ENCODE results near the gene SELPLG. TPM values are rescaled to one million over a fixed set of nuclear protein-coding genes. Genes with fewer than 3 reads are reported as not detected.
"Not testable (repeated sequence)": the region's sequence is repeated elsewhere in the genome, so short reads cannot be mapped to it uniquely, and the experiment has no call there.

Gene SELPLG
- polyA plus RNA-seq, 2 donors, result 0.86 to 2.0 TPM

- no peaks in the 10 kb centered on the region for H3K27me3 ChIP-seq (ENCODE audit: control insufficient read depth in 1 of 2, insufficient read depth in 2 of 2, low read length in 2 of 2)
- no peaks in the 10 kb centered on the region for H3K36me3 ChIP-seq (ENCODE audit: control insufficient read depth in 2 of 2, insufficient read depth in 2 of 2, low read length in 1 of 2)
- no peak overlapping the region for H3K27ac ChIP-seq (ENCODE audit: low read depth in 2 of 2, low read length in 1 of 2)
- no peaks in the 10 kb centered on the region for H3K9me3 ChIP-seq (ENCODE audit: control insufficient read depth in 2 of 2, insufficient read depth in 1 of 2, low read depth in 1 of 2, low read length in 1 of 2)
- no peaks in the 10 kb centered on the region for H3K4me1 ChIP-seq (ENCODE audit: control insufficient read depth in 2 of 2, insufficient read depth in 2 of 2, low read length in 1 of 2)
- no peak overlapping the region for H3K4me3 ChIP-seq (ENCODE audit: low read depth in 1 of 2, low read length in 2 of 2)
- WGBS, 2 donors, result 78 to 86% methylated on average over 7 of the region's 7 CpGs
These were observed 36.5 kb upstream of the SELPLG start for GRCh38 chr12:108670066-108670631.

GRCh38 chr12:108668542-108668941 lies 34.8 kb upstream of the SELPLG start:
- Histone ChIP-seq H3K4me1 (ENCODE audit: control insufficient read depth in 2 of 2, insufficient read depth in 2 of 2, low read length in 1 of 2) (no peaks in the 10 kb centered on the region), H3K27me3 (ENCODE audit: control insufficient read depth in 1 of 2, insufficient read depth in 2 of 2, low read length in 2 of 2) (no peaks in the 10 kb centered on the region), H3K4me3 (ENCODE audit: low read depth in 1 of 2, low read length in 2 of 2) (no peak overlapping the region), H3K36me3 (ENCODE audit: control insufficient read depth in 2 of 2, insufficient read depth in 2 of 2, low read length in 1 of 2) (no peaks in the 10 kb centered on the region), H3K9me3 (ENCODE audit: control insufficient read depth in 2 of 2, insufficient read depth in 1 of 2, low read depth in 1 of 2, low read length in 1 of 2) (no peaks in the 10 kb centered on the region), H3K27ac (ENCODE audit: low read depth in 2 of 2, low read length in 1 of 2) (no peak overlapping the region)
- WGBS, 2 donors, result 75 to 91% methylated on average over 1 of the region's 1 CpG

GRCh38 chr12:108668063-108668462 lies 34.4 kb upstream of the SELPLG start:
- Histone ChIP-seq H3K4me1 (ENCODE audit: control insufficient read depth in 2 of 2, insufficient read depth in 2 of 2, low read length in 1 of 2) (no peaks in the 10 kb centered on the region), H3K27me3 (ENCODE audit: control insufficient read depth in 1 of 2, insufficient read depth in 2 of 2, low read length in 2 of 2) (no peaks in the 10 kb centered on the region), H3K36me3 (ENCODE audit: control insufficient read depth in 2 of 2, insufficient read depth in 2 of 2, low read length in 1 of 2) (no peaks in the 10 kb centered on the region), H3K4me3 (ENCODE audit: low read depth in 1 of 2, low read length in 2 of 2) (no peak overlapping the region), H3K9me3 (ENCODE audit: control insufficient read depth in 2 of 2, insufficient read depth in 1 of 2, low read depth in 1 of 2, low read length in 1 of 2) (no peaks in the 10 kb centered on the region), H3K27ac (ENCODE audit: low read depth in 2 of 2, low read length in 1 of 2) (peak overlapping the region in 1 of 2 donors; percentile 36)
- 65 to 71% methylated on average over 8 of the region's 8 CpGs for WGBS, 2 donors

- Histone ChIP-seq H3K27ac (ENCODE audit: low read depth in 2 of 2, low read length in 1 of 2) (no peak overlapping the region), H3K9me3 (ENCODE audit: control insufficient read depth in 2 of 2, insufficient read depth in 1 of 2, low read depth in 1 of 2, low read length in 1 of 2) (no peaks in the 10 kb centered on the region), H3K4me1 (ENCODE audit: control insufficient read depth in 2 of 2, insufficient read depth in 2 of 2, low read length in 1 of 2) (no peaks in the 10 kb centered on the region), H3K27me3 (ENCODE audit: control insufficient read depth in 1 of 2, insufficient read depth in 2 of 2, low read length in 2 of 2) (no peaks in the 10 kb centered on the region), H3K4me3 (ENCODE audit: low read depth in 1 of 2, low read length in 2 of 2) (no peak overlapping the region), H3K36me3 (ENCODE audit: control insufficient read depth in 2 of 2, insufficient read depth in 2 of 2, low read length in 1 of 2) (no peaks in the 10 kb centered on the region)
- WGBS, 2 donors, result 68 to 79% methylated on average over 2 of the region's 2 CpGs
These were observed 33.7 kb upstream of the SELPLG start for GRCh38 chr12:108667349-108667748.

GRCh38 chr12:108666401-108666881 lies 32.7 kb upstream of the SELPLG start:
- 53 to 55% methylated on average over 3 of the region's 3 CpGs for WGBS, 2 donors
- H3K4me1 ChIP-seq (ENCODE audit: control insufficient read depth in 2 of 2, insufficient read depth in 2 of 2, low read length in 1 of 2), result no peaks in the 10 kb centered on the region
- H3K27ac ChIP-seq (ENCODE audit: low read depth in 2 of 2, low read length in 1 of 2), result peak overlapping the region; percentile 19 to 34
- H3K9me3 ChIP-seq (ENCODE audit: control insufficient read depth in 2 of 2, insufficient read depth in 1 of 2, low read depth in 1 of 2, low read length in 1 of 2), result no peaks in the 10 kb centered on the region
- H3K4me3 ChIP-seq (ENCODE audit: low read depth in 1 of 2, low read length in 2 of 2), result no peak overlapping the region
- H3K36me3 ChIP-seq (ENCODE audit: control insufficient read depth in 2 of 2, insufficient read depth in 2 of 2, low read length in 1 of 2), result peaks cover 0 to 4% of the 10 kb centered on the region in 2 donors
- H3K27me3 ChIP-seq (ENCODE audit: control insufficient read depth in 1 of 2, insufficient read depth in 2 of 2, low read length in 2 of 2), result no peaks in the 10 kb centered on the region

- Histone ChIP-seq H3K36me3 (ENCODE audit: control insufficient read depth in 2 of 2, insufficient read depth in 2 of 2, low read length in 1 of 2) (peaks cover 0 to 4% of the 10 kb centered on the region in 2 donors), H3K4me1 (ENCODE audit: control insufficient read depth in 2 of 2, insufficient read depth in 2 of 2, low read length in 1 of 2) (no peaks in the 10 kb centered on the region), H3K9me3 (ENCODE audit: control insufficient read depth in 2 of 2, insufficient read depth in 1 of 2, low read depth in 1 of 2, low read length in 1 of 2) (no peaks in the 10 kb centered on the region), H3K27ac (ENCODE audit: low read depth in 2 of 2, low read length in 1 of 2) (peak overlapping the region; percentile 38 to 67), H3K4me3 (ENCODE audit: low read depth in 1 of 2, low read length in 2 of 2) (no peak overlapping the region), H3K27me3 (ENCODE audit: control insufficient read depth in 1 of 2, insufficient read depth in 2 of 2, low read length in 2 of 2) (no peaks in the 10 kb centered on the region)
- 72 to 75% methylated on average over 6 of the region's 6 CpGs for WGBS, 2 donors
These were observed 32.0 kb upstream of the SELPLG start for GRCh38 chr12:108665608-108666202.

GRCh38 chr12:108664338-108665258 lies 30.9 kb upstream of the SELPLG start:
- Histone ChIP-seq H3K36me3 (ENCODE audit: control insufficient read depth in 2 of 2, insufficient read depth in 2 of 2, low read length in 1 of 2) (peaks cover 0 to 4% of the 10 kb centered on the region in 2 donors), H3K9me3 (ENCODE audit: control insufficient read depth in 2 of 2, insufficient read depth in 1 of 2, low read depth in 1 of 2, low read length in 1 of 2) (no peaks in the 10 kb centered on the region), H3K4me1 (ENCODE audit: control insufficient read depth in 2 of 2, insufficient read depth in 2 of 2, low read length in 1 of 2) (no peaks in the 10 kb centered on the region), H3K27me3 (ENCODE audit: control insufficient read depth in 1 of 2, insufficient read depth in 2 of 2, low read length in 2 of 2) (no peaks in the 10 kb centered on the region), H3K27ac (ENCODE audit: low read depth in 2 of 2, low read length in 1 of 2) (peak overlapping the region; percentile 78 to 93), H3K4me3 (ENCODE audit: low read depth in 1 of 2, low read length in 2 of 2) (no peak overlapping the region)
- WGBS, 2 donors, result 6 to 10% methylated on average over 5 of the region's 5 CpGs

GRCh38 chr12:108663324-108664015 lies 29.8 kb upstream of the SELPLG start:
- peak overlapping the region in 1 of 2 donors; percentile 47 for H3K27ac ChIP-seq (ENCODE audit: low read depth in 2 of 2, low read length in 1 of 2)
- H3K4me3 ChIP-seq (ENCODE audit: low read depth in 1 of 2, low read length in 2 of 2), result no peak overlapping the region
- no peaks in the 10 kb centered on the region for H3K4me1 ChIP-seq (ENCODE audit: control insufficient read depth in 2 of 2, insufficient read depth in 2 of 2, low read length in 1 of 2)
- H3K27me3 ChIP-seq (ENCODE audit: control insufficient read depth in 1 of 2, insufficient read depth in 2 of 2, low read length in 2 of 2), result no peaks in the 10 kb centered on the region
- no peaks in the 10 kb centered on the region for H3K9me3 ChIP-seq (ENCODE audit: control insufficient read depth in 2 of 2, insufficient read depth in 1 of 2, low read depth in 1 of 2, low read length in 1 of 2)
- WGBS, 2 donors, result 97 to 98% methylated on average over 4 of the region's 4 CpGs
- peaks cover 0 to 5% of the 10 kb centered on the region in 2 donors for H3K36me3 ChIP-seq (ENCODE audit: control insufficient read depth in 2 of 2, insufficient read depth in 2 of 2, low read length in 1 of 2)

- WGBS, 2 donors, result 95% methylated on average over 4 of the region's 4 CpGs
- peaks cover 4 to 14% of the 10 kb centered on the region in 2 donors for H3K36me3 ChIP-seq (ENCODE audit: control insufficient read depth in 2 of 2, insufficient read depth in 2 of 2, low read length in 1 of 2)
These were observed 24.4 kb upstream of the SELPLG start for GRCh38 chr12:108658115-108658514.

More at GRCh38 chr12:108658115-108658514, 24.4 kb upstream of the SELPLG start:
- not testable (repeated sequence) for H3K27me3 ChIP-seq (ENCODE audit: control insufficient read depth in 1 of 2, insufficient read depth in 2 of 2, low read length in 2 of 2); H3K9me3 ChIP-seq (ENCODE audit: control insufficient read depth in 2 of 2, insufficient read depth in 1 of 2, low read depth in 1 of 2, low read length in 1 of 2); H3K27ac ChIP-seq (ENCODE audit: low read depth in 2 of 2, low read length in 1 of 2); H3K4me3 ChIP-seq (ENCODE audit: low read depth in 1 of 2, low read length in 2 of 2); H3K4me1 ChIP-seq (ENCODE audit: control insufficient read depth in 2 of 2, insufficient read depth in 2 of 2, low read length in 1 of 2)
